Ishikawa (cell line): ENCODE measurements around the gene TRMT10B.

Experiments
- CEBPB ChIP-seq: IDR thresholded peaks from 2 replicates; pipeline ENCODE4 v1.6.1; 2012
- CREB1 ChIP-seq: IDR thresholded peaks from 2 replicates; pipeline ENCODE4 v1.6.1; 2012; ENCODE audit warnings: low read depth
- EGR1 ChIP-seq: IDR thresholded peaks from 2 replicates; pipeline ENCODE4 v1.6.1; 2012
- EP300 ChIP-seq: IDR thresholded peaks from 2 replicates; pipeline ENCODE4 v1.6.1; 2012; ENCODE audit warnings: borderline replicate concordance
- FOXM1 ChIP-seq: IDR thresholded peaks from 2 replicates; pipeline ENCODE4 v1.6.1; 2012; ENCODE audit warnings: low read depth, borderline replicate concordance
- MAX ChIP-seq: IDR thresholded peaks from 2 replicates; pipeline ENCODE4 v1.6.1; 2012
- NFIC ChIP-seq: IDR thresholded peaks from 2 replicates; pipeline ENCODE4 v1.6.1; 2012
- RAD21 ChIP-seq: IDR thresholded peaks from 2 replicates; pipeline ENCODE4 v1.6.1; 2012; ENCODE audit warnings: low read depth
- REST ChIP-seq: IDR thresholded peaks from 2 replicates; pipeline ENCODE4 v1.6.1; 2012; ENCODE audit warnings: low read depth, mild to moderate bottlenecking
- TAF1 ChIP-seq: IDR thresholded peaks from 2 replicates; pipeline ENCODE4 v1.6.1; 2012; ENCODE audit warnings: low read depth, mild to moderate bottlenecking
- TCF12 ChIP-seq: IDR thresholded peaks from 2 replicates; pipeline ENCODE4 v1.6.1; 2012; ENCODE audit warnings: low read depth
- TEAD4 ChIP-seq: IDR thresholded peaks from 2 replicates; pipeline ENCODE4 v1.6.1; 2012
- USF1 ChIP-seq: IDR thresholded peaks from 2 replicates; pipeline ENCODE4 v1.6.1; 2012
- YY1 ChIP-seq: IDR thresholded peaks from 2 replicates; pipeline ENCODE4 v1.6.1; 2012; ENCODE audit warnings: low read depth
- ZBTB7A ChIP-seq: IDR thresholded peaks from 2 replicates; pipeline ENCODE4 v1.6.1; 2012; ENCODE audit warnings: low read depth

TRMT10B gene

GRCh38 chr9:37775216-37775919 is 21.8 kb downstream of the TRMT10B start:
- TF ChIP-seq TAF1 = no peak
- TF ChIP-seq EGR1 = no peak

GRCh38 chr9:37776328-37776727 is 22.7 kb downstream of the TRMT10B start:
- TF ChIP-seq CREB1 (no peak), NFIC (no peak), TEAD4 (no peak), CEBPB (no peak), EP300 (no peak), TAF1 (no peak), ZBTB7A (no peak)

- TF ChIP-seq REST = no peak
- no peak for TF ChIP-seq MAX
- no peak for TF ChIP-seq EGR1
- no peak for TF ChIP-seq EP300
- no peak for TF ChIP-seq TEAD4
- TF ChIP-seq ZBTB7A = no peak
- TF ChIP-seq USF1 = no peak
- TF ChIP-seq CEBPB = no peak
- TF ChIP-seq NFIC = no peak
These were observed 24.9 kb downstream of the TRMT10B start for GRCh38 chr9:37778534-37778933.

GRCh38 chr9:37784291-37784615 is 30.6 kb downstream of the TRMT10B start:
- TF ChIP-seq CREB1 (no peak), EGR1 (no peak), FOXM1 (no peak), MAX (no peak)

GRCh38 chr9:37784616-37785483 is 31.2 kb downstream of the TRMT10B start, which contains the start of gene EXOSC3:
Gene EXOSC3 (minus strand): TSS chr9:37785064. CDS start chr9:37785044, 20 bp downstream.
- peak; percentile 55 for TF ChIP-seq NFIC
- peak; percentile 87 for TF ChIP-seq MAX
- TF ChIP-seq ZBTB7A = no peak
- TF ChIP-seq EP300 = no peak
- peak; percentile 97 for TF ChIP-seq TAF1
- TF ChIP-seq YY1 = peak; percentile 91
- TF ChIP-seq USF1 = peak; percentile 52
- TF ChIP-seq RAD21 = no peak; the same call in 1 of the 2 replicates
- TF ChIP-seq REST = peak; percentile 84
- no peak for TF ChIP-seq TEAD4
- TF ChIP-seq FOXM1 = no peak
- TF ChIP-seq CEBPB = no peak
- TF ChIP-seq TCF12 = peak; percentile 77; the same call in 1 of the 2 replicates
- TF ChIP-seq CREB1 = no peak
- TF ChIP-seq EGR1 = peak; percentile 34; the same call in 1 of the 2 replicates

GRCh38 chr9:37787059-37787458 is 33.5 kb downstream of the TRMT10B start:
- no peak for TF ChIP-seq TAF1
